ENCODE measurements around the gene IPP.
"Not testable (repeated sequence)": the region's sequence is repeated elsewhere in the genome, so short reads cannot be mapped to it uniquely, and the experiment has no call there.

The IPP gene

GRCh38 chr1:45739137-45739536, 11.3 kb downstream of the IPP start:
- no peak for DNase-seq

- DNase-seq: peak; percentile 12
Observed at GRCh38 chr1:45730780-45731319, 19.6 kb downstream of the IPP start.

GRCh38 chr1:45730075-45730779, 20.2 kb downstream of the IPP start:
- DNase-seq: no peak

- not testable (repeated sequence) for DNase-seq
Observed at GRCh38 chr1:45726007-45726406, 24.4 kb downstream of the IPP start.

- DNase-seq: no peak
Observed at GRCh38 chr1:45723248-45723930, 27.1 kb downstream of the IPP start.

- DNase-seq: no peak
Observed at GRCh38 chr1:45722809-45723208, 27.6 kb downstream of the IPP start.

- DNase-seq: no peak
Observed at GRCh38 chr1:45721207-45721606, 29.2 kb downstream of the IPP start.

GRCh38 chr1:45718289-45718688, 32.2 kb downstream of the IPP start:
- no peak for DNase-seq

- not testable (repeated sequence) for DNase-seq
Observed at GRCh38 chr1:45717386-45717785, 33.1 kb downstream of the IPP start.

- DNase-seq: no peak
Observed at GRCh38 chr1:45716700-45717099, 33.8 kb downstream of the IPP start.

GRCh38 chr1:45713711-45714110, 36.7 kb downstream of the IPP start:
- no peak for DNase-seq

- DNase-seq: no peak
Observed at GRCh38 chr1:45704637-45705036, 45.8 kb downstream of the IPP start.

GRCh38 chr1:45694823-45695222, 55.6 kb downstream of the IPP start:
- DNase-seq: no peak

GRCh38 chr1:45693811-45694210, 56.6 kb downstream of the IPP start:
- DNase-seq: not testable (repeated sequence)

GRCh38 chr1:45687754-45688740, 62.4 kb downstream of the IPP start, which contains the start of gene TMEM69:
Gene TMEM69 (plus strand): TSS chr1:45688181. CDS start chr1:45691069, 2,888 bp downstream.
- peak; percentile 91 for DNase-seq

- DNase-seq: peak; percentile 100
Observed at GRCh38 chr1:45687014-45687753, 63.3 kb downstream of the IPP start.

GRCh38 chr1:45686288-45687013, 64.0 kb downstream of the IPP start, which contains the start of gene GPBP1L1:
Gene GPBP1L1 (minus strand): TSS chr1:45686533. CDS start chr1:45659087, 27,446 bp downstream.
- DNase-seq: peak; percentile 98

- DNase-seq: peak; percentile 86
Observed at GRCh38 chr1:45686015-45686287, 64.5 kb downstream of the IPP start.

GRCh38 chr1:45685308-45686014, 65.0 kb downstream of the IPP start:
- DNase-seq: peak; percentile 35

- DNase-seq: no peak
Observed at GRCh38 chr1:45684402-45684801, 66.1 kb downstream of the IPP start.

- no peak for DNase-seq
Observed at GRCh38 chr1:45682942-45683341, 67.5 kb downstream of the IPP start.
